Retina (tissue), 1 donor: ENCODE measurements around the gene TMEM208.

ENCODE experiments used
- DNase-seq: peaks from one replicate; pipeline ENCODE4 v3.0.0-alpha.2; 2016

TMEM208 gene

DNA sequence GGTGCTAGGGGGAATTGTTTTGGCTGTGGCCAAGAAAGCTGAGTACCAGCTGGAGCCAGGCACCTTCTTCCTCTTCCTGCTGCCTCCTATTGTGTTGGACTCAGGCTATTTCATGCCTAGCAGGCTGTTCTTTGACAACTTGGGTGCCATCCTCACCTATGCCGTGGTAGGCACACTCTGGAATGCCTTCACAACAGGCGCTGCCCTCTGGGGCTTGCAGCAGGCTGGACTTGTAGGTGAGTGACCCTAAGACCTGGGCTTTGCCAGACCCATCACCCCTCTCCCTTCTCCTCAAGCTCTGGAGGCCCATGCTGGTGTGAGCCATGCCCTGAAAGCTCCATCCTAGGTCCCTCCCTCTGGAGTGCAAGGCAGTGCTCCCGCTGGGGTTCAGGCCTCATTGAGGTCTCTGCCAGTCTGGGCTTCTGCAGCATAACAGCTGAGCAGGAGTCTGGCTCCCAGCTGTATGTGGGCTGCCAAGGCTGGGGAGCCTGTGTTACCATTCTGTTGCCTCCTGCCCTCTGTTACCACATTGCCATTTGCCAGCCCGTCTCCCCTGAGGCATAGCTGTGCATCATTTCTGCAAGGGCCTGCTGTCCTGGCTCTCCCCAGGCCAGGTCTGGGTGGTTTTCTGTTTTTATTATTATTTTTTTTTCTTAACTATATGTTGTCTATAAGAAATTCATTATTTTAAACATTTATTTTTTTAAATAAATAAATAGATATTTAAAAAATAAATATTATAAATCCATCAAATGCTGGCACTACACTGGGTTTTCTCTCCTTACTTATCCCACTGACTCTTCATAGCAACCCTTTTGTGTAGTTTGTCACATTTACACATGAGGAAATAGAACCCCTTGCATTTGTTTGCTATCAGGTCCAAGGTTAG, 25.9 kb downstream of the TMEM208 start:
- no peak for DNase-seq

DNA sequence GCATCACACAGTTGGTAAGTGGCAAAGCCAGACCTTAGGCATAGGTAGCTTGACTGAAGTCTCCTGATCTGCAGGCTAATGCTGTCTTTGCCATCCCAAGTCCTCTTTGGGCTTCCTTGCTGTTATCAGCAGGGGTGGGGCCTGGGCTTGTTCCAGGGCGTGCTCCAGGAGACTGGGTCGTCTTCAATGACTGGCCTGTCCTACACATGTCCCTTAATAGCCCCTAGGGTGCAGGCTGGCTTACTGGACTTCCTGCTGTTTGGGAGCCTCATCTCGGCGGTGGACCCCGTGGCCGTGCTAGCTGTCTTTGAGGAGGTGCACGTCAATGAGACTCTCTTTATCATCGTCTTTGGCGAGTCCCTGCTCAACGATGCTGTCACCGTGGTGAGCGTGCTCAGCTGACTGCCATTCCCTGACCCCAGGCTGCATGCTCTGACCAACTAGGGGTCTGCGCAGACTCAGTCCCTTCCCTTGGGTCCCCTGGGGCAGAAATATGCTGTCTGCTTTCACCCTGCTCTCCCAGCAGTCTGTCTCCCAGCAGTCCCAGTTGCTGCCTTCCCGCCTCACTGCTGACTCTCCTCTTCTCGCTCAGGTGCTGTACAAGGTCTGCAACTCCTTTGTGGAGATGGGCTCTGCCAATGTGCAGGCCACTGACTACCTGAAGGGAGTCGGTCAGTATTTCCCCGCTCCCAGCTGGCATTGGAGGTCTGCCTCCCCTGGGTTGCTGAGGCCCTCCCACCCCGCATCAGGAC, 28.0 kb downstream of the TMEM208 start:
- DNase-seq: peak; percentile 20

DNA sequence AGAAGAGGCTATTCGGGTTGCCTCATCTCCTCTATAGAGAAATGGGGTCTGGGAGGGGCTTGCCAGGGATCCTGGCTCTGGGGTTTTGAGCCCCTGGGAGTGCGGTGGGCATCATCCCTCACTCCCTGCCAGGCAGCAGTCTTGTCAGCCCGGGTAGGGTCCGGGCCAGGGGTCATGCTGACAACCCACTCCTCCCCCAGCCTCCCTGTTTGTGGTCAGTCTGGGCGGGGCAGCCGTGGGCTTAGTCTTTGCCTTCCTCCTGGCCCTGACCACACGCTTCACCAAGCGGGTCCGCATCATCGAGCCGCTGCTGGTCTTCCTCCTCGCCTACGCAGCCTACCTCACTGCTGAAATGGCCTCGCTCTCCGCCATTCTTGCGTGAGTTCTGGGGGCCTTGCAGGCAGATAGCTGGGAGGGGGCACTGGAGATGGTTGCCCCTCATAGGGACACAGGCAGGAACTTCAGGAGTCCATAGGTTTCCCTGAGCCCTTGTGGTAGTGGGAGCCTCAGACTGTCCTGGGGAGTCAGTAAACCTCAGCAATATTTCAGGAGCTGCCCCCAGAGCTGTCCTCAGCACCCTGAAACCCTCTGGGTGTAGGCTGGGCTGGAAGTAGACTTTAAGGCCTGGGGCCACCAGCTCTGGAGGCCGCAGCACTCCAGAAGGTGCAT, 28.8 kb downstream of the TMEM208 start:
- no peak for DNase-seq

DNA sequence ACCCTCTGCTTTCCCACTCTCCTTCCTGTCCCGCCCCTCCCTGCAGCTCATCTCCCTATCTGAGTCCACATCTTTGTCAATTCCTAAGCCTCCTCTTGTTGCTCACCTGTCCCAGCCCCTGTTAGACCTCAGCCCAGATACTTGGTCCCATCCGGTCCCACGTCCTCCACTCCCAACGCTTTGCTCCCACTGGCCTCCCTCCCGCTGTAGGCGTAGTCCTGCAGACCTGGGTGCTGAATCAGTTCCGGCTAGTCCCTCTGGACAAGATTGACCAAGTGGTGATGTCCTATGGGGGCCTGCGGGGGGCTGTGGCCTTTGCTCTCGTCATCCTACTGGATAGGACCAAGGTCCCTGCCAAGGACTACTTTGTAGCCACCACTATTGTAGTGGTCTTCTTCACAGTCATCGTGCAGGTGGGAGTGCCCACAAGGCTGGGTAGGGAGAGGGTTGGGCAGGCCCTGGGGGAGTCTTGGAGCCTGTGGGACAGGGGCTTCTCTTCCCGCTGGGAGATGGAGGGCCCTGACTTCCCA, 29.8 kb downstream of the TMEM208 start:
- DNase-seq: no peak

DNA sequence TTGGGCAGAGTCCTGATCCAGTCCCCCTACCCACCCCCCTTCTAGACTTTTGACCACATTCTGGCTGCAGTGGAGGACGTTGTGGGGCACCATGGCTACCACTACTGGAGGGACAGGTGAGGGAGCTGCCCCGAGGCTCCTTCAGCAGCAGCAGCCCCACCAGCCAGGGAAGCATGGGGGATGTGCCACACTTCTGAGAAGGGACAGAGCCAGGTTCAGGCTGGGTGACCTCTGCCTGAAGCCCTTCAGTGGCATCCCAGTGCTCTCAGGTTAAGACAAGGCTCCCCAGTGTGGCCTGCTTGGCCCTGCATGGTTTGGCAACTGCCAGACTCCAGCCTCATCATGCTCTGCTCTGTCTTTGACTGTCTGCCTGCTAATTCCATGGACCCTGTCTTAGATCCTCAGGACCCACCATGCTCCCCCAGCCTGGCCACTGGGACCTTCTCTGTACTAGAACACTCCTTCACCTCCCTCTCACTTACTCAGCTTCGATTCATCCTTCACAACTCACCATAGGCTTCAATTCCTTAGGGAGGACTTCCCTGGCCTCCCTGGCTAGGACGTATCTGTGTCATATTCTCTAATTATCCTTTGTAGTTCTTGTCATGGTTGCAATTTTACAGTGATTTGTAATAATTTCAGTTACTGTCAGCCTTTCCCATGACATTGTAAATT, 30.7 kb downstream of the TMEM208 start:
- DNase-seq: no peak

DNA sequence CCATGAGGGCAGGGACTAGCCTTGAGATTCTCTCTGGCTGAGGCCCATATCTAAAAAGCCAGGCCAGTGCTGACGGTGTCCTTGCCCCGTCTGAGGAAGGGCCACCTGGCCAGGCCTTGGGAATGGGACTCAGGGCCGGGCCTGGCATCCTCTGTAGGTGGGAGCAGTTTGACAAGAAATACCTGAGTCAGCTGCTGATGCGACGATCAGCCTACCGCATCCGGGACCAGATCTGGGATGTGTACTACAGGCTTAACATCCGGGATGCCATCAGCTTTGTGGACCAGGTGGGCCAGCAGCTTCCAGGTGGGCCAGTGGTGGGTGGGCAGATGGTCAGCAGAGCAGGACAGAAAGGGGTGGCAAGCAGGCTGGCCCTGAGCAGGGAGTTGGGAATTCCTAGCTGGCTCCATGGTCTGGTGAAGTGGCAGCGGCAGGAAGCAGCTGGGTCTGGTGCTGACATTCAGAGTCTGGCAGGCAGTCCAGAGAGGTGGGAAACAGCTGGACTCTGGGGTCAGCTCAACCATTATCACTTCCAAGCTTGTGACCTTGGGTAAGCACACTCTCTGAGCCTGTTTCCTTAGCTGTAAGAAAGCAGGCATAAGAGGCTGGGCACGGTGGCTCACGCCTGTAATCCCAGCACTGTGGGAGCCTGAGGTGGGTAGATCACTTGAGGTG, 31.4 kb downstream of the TMEM208 start:
- DNase-seq: no peak

DNA sequence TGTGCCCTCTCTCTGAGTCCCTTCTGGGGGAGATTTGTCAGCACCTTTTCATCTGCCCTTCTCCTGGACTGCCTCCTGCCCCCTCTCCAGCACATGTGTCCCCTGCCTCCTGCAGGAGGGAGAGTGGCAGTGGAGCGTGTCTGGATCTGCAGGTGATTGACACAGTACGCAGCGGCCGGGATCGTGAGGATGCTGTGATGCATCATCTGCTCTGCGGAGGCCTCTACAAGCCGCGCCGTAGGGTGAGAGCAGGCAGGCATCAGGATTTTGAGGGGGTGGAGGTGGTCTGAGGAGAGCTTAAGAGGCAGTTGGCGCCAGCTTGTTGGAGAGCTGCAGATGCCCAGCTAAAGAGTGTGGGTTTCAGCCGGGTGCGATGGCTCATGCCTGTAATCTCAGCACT, 32.8 kb downstream of the TMEM208 start:
- no peak for DNase-seq

DNA sequence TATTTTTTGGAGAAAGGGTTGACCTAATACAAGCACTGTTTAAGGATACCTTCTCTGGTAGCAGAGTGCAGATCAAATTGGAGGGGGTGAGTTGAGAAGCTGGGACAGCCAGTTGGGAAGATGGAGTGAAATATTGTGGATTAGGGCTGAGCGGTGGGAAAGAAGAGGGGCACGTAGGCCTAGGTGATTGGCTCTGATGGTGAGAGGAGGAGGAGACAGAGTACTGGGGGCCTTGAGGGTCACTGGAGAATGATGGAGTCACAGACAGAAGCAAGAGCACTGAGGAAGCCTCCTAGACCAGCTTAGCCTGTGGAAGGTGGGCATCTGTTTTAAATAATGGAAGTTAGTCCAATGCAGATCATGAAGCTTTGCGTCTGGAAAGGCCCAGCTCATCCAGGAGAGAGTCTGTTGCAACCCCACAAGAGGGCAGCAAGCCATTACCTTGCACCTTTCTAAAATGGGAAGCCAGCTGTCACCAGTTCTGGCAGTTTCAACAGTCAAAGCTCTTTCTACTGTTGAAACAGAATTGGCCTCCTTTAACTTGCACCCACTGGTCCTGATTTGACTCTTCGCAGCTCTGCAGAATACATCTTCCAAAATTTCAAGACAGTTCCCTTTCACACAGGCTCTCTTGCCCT, 33.6 kb downstream of the TMEM208 start:
- DNase-seq: no peak

DNA sequence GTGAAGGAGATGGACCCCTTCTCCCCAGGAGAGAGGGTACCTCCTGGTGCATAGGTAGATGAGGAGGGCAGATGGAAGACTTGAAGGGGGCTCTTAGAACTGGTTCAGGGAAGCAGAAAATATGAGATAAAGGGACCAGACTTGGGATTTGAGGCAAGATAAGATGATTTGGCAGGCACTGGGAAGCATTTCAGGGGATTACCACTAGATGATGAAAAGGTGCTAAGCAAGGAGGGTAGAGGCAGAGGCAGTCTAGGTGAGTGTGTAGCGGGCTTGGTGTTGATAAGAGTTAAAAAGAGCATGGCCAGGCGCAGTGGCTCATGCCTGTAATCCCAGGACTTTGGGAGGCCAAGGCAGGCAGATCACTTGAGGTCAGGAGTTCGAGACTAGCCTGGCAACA, 36.3 kb downstream of the TMEM208 start:
- no peak for DNase-seq

DNA sequence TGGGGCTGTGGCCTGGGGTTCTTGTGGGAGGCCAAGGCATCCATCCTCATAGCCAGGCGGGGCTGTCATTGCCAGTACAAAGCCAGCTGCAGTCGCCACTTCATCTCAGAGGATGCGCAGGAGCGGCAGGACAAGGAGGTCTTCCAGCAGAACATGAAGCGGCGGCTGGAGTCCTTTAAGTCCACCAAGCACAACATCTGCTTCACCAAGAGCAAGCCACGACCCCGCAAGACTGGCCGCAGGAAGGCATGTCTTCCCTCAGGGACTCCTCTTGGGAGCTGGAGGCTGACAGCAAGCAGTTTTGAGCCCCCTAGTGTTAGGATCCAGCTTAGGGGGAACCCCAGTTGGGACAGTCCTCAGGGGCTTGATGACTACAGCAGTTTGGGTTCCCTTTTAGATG, 37.3 kb downstream of the TMEM208 start:
- DNase-seq: no peak

DNA sequence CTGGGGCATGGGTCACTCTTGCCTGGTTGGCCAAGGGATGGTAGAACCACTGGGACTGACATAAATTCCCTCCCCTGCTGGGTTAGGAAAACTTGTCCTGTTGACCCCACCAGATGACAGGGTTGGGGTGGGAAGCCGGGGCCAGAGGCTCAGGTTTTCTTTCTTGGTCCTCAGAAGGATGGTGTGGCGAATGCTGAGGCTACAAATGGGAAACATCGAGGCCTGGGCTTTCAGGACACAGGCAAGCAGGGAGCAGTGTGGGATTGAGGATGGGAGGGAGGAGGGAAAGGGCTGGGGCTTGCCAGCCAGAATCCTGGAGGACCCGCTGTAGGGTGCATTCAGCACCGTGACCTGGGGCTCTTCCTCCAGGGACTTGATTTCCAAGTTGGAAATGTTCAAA, 37.9 kb downstream of the TMEM208 start:
- DNase-seq: no peak

DNA sequence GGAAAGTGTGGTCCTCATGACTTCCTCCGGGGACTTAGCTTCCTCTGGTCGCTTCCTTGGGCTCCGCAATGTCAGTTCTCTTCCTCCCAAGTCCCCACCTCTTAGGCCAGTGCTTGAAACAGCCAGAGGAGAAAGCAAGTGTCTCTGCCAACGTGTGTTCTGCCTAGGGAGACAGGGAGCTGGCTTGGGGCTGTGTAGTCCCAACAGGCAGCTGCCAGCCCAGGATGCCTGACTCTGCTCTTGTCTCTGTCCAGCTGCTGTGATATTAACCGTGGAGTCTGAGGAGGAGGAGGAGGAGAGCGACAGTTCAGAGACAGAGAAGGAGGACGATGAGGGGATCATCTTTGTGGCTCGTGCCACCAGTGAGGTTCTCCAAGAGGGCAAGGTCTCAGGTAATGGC, 38.9 kb downstream of the TMEM208 start:
- no peak for DNase-seq

DNA sequence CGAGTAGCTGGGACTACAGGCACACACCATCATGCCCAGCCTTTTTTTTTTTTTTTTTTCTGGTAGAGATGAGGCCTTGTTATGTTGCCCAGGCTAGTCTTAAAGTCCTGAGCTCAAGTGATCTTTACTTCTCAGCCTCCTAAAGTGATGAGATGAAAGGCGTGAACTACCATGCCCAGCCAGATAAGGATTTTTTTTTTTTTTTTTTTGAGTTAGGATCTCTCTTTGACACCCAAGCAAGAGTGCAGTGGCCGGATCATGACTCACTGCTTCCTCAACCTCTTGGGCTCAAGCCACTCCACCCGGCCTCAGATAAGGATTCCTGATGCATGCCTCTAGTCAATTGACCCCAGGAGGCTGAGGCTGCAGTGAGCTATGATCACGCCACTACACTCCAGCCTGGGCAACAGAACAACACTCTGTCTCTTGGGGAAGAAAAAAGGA, 41.2 kb downstream of the TMEM208 start:
- no peak for DNase-seq

DNA sequence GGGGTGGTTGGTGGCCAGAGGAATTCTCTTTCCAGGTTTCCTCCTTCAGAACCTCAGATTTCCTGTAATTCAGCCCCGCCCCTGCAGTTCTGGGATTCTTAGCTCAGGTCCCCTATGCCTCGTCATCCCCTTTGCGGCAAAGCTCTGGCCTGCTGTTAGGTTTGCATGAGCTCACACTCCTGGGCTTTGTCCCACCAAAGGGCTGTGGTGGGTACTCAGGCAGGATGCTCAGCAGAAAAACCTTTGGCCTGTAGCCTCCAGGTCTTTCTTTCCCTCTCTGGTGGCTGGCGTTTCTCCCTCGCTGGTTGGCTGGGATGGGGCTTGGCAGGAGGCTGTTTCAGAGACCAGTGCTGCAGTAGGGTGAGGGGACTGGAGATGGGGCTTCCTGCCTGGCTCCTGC, 42.8 kb downstream of the TMEM208 start:
- DNase-seq: no peak

DNA sequence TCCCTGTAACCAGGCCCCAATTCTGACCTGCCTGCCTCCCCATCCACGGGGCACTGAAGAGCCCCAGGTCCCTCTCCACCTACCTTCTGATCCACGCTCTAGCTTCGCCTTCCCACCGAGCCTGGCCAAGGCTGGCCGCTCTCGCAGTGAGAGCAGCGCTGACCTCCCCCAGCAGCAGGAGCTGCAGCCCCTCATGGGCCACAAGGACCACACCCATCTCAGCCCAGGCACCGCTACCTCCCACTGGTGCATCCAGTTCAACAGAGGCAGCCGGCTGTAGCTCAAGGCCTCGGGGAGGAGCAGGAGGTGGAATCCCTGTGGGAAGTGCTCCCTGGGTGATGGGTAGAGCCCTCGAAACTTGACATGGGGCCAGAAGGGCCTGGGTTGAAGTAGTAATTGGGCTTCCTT, 44.0 kb downstream of the TMEM208 start:
- no peak for DNase-seq

DNA sequence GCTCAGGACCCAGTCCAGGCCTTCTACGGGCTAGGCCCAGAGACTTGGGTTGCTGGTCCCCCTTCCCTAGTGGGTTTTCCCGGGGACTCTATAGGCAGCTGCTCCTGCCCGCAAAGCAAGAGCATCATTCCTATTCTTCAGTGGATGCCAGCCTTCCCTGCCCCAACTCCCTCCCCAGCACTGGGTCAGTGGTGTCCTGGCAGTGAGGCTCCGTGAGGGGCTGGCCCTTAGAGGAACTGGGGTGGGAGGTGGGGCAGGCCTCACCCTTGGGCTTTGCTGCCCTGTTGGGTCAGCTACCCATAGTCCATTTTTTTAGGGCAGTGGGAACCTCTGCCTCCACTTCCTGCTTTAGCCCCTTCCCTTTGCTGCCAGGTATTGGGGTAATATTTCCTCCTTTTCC, 44.5 kb downstream of the TMEM208 start:
- DNase-seq: no peak

DNA sequence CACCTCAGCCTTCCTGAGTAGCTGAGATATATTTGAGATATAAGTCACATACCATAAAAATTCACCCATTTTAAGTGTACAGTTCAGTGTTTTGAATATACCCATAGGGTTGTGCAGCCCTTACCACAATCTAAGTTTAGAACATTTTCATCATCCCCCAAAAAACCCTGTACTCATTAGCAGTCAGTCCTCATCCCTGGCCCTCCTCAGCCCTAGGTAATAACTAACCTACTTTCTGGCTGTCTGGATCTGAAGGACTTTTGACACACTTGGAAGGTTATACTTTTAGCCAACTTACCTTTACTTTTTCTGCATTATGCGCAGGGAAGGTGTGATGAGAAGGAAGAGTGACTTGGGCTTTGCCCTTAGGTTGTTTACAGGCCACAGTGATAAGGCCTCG, 48.4 kb downstream of the TMEM208 start:
- DNase-seq: no peak

DNA sequence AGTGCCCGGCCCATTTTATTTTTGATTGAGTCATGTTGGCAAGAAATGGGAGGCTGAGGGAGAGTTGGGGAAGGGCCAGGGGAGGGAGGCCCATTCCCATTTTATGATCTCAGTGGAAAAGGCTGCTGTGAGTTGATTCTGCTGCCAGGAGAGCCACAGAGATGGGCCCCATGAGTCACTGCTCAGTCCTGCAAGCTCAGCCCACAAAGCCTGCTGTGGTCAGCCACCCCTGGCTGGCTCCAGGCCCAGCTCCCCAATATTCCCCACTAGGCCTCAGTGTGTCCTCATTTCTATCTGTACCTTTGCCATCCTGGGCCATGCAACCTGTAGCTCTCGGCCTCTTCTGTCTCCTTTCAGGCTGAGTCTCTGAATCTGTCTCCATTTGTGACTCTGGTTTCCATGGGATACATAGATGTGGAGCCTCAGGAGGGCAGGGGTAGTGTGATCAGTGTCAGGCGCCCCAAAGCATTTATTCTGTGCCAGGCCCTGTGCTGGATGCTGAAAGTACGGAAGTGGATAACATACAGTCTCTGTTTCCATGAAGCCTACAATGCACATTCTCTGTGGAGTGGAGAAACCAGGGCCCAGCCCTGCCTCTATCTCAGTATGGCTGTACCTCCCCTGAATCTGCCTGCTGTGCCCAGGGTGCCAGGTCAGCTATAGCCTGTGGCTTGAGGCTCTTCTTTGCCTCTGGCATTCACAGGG, 50.5 kb downstream of the TMEM208 start:
- DNase-seq: no peak

DNA sequence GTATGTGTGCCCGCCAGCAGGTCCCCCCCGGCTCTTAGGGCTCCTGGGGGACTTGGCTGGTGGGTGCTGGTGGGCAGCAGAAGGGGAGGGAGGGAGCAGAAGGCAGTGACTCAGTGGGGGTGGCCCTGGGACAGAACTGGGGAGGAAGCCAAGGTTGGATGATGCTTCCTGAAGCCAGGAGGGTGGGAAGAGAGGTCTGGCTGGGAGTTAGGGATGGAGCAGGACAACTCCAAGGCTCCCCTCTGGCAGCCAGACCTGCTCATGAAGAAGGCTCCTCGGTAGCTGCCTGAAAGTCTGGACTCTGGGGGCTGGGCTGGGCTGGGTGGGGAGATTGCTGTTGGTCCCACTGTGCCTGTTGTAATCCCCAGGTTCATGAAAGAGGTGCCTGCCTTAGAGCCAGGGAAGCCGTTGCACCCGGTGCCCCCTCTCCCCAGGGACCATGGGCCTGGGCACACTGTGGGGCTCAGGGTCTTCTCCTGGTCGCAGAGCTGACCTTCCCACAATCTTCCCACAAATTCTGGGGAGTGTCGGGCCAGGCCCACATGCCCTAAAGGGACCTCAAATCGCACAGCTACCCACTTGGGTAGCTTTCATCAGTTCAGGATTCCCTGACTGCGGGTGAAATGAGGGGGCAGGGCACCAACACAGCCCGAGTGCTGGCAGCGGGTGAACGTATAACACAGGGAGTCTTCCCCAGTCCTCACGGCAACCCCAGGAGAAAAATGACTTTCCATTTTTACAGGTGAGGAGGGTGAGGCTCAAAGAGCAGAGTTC, 51.3 kb downstream of the TMEM208 start:
- no peak for DNase-seq
